HCT116 (cell line): ENCODE data around the gene DNAJC6.

Experiments used
- EZH2 ChIP-seq: fragments of 200-600 bp; sonication (generic); IDR thresholded peaks from 2 replicates; pipeline ENCODE4 v1.6.1; 2017; ENCODE audit warnings: antibody characterized with exemption, mixed run types
- POLR2AphosphoS5 ChIP-seq: IDR thresholded peaks from 2 replicates; pipeline ENCODE4 v1.6.1; 2011; ENCODE audit warnings: mild to moderate bottlenecking, low read depth, low read length, moderate library complexity
- TCF7L2 ChIP-seq: IDR thresholded peaks from 2 replicates; pipeline ENCODE4 v1.7.0; 2011; ENCODE audit warnings: borderline replicate concordance, inconsistent platforms; ENCODE audit not compliant: insufficient read depth, insufficient read length; ENCODE audit errors: extremely low read depth
- TF ChIP-seq, protein P1 (sequence below), 3 experiments: fragments of 200-600 bp in 1 of 3; sonication (generic) in 1 of 3; IDR thresholded peaks in 2 of 3; conservative IDR thresholded peaks in 1 of 3; 2 replicates each; pipeline ENCODE4 v1.5.1; 2012 to 2017; ENCODE audit warnings: low read depth in 2 of 3, low read length in 2 of 3, antibody characterized with exemption in 1 of 3, borderline replicate concordance in 1 of 3, control low read depth in 1 of 3, mild to moderate bottlenecking in 1 of 3, mixed read lengths in 1 of 3, mixed run types in 1 of 3, moderate library complexity in 1 of 3; ENCODE audit not compliant: insufficient read depth in 1 of 3
- TF ChIP-seq, protein P2 (sequence below): IDR thresholded peaks from 2 replicates; pipeline ENCODE4 v1.6.1; 2012

DNA sequence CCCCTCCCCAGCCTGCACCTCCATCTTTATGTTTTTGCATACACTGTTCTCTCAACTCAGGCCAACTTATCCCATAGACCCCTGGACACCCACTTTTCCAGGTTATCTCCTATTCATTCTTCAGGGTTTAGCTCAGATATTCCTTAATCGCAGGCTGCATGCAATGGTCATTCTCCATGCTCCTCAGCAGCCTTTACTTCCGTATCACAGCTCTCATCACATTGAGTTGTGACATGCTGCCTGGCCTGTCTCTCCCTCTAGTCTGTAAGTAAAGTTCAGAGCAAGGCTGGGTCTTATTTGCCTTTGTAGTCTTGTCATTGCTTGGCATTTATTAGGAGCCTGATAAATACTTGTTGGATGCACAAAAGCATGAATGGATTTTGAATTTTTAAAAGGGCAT lies 6.9 kb downstream of the DNAJC6 start:
- TF ChIP-seq, protein P1, sequence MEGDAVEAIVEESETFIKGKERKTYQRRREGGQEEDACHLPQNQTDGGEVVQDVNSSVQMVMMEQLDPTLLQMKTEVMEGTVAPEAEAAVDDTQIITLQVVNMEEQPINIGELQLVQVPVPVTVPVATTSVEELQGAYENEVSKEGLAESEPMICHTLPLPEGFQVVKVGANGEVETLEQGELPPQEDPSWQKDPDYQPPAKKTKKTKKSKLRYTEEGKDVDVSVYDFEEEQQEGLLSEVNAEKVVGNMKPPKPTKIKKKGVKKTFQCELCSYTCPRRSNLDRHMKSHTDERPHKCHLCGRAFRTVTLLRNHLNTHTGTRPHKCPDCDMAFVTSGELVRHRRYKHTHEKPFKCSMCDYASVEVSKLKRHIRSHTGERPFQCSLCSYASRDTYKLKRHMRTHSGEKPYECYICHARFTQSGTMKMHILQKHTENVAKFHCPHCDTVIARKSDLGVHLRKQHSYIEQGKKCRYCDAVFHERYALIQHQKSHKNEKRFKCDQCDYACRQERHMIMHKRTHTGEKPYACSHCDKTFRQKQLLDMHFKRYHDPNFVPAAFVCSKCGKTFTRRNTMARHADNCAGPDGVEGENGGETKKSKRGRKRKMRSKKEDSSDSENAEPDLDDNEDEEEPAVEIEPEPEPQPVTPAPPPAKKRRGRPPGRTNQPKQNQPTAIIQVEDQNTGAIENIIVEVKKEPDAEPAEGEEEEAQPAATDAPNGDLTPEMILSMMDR (IDR thresholded peaks at IDR 0.05 in 2 of 3, conservative IDR thresholded peaks at IDR 0.05 in 1 of 3; ENCODE audit: borderline replicate concordance in 1 of 3, insufficient read depth in 1 of 3, low read depth in 2 of 3, low read length in 2 of 3) = no peak
- TF ChIP-seq POLR2AphosphoS5 (no peak), TCF7L2 (no peak), EZH2 (no peak)
- TF ChIP-seq, protein P2, sequence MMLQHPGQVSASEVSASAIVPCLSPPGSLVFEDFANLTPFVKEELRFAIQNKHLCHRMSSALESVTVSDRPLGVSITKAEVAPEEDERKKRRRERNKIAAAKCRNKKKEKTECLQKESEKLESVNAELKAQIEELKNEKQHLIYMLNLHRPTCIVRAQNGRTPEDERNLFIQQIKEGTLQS = no peak
